Measurements from ENCODE around the gene LRRC25. TPM values are rescaled to one million over a fixed set of nuclear protein-coding genes. Genes with fewer than 3 reads are reported as not detected.

LRRC25 gene
- total RNA-seq, 1 experiment from 2014 or later, result 0.12 TPM

GRCh38 chr19:18408053-18408476, 10.6 kb upstream of the LRRC25 start:
- RAD21 ChIA-PET (ENCODE audit: low non-redundant PET in 1 of 2, low total read pairs in 2 of 2, uncharacterized antibody in 2 of 2, unreplicated experiment in 2 of 2), result no interaction called here
- Histone ChIP-seq H3K9me3 (ENCODE audit: control insufficient read depth in 1 of 2, insufficient read depth in 1 of 2, low read depth in 1 of 2, low read length in 2 of 2) (no peaks in the 10 kb centered on the region), H3K79me2 (ENCODE audit: insufficient read depth, low read length) (no peaks in the 10 kb centered on the region), H2AFZ (ENCODE audit: low read depth, low read length, poor library complexity, severe bottlenecking) (peak overlapping the region; percentile 35), H3K4me3 (replicated peaks in 1 of 2; ENCODE audit: low read depth in 1 of 2, low read length in 2 of 2) (no peak overlapping the region), H3K27ac (ENCODE audit: low read depth, low read length) (peak overlapping the region; percentile 4; the same call in 1 of the 2 replicates), H3K9ac (ENCODE audit: low read length) (no peak overlapping the region), H3K4me1 (ENCODE audit: control insufficient read depth in 1 of 2, insufficient read depth in 2 of 2, low read length in 2 of 2) (peaks cover 9 to 30% of the 10 kb centered on the region in 2 experiments; a peak in 3 of 4 replicates), H3K36me3 (ENCODE audit: control insufficient read depth in 1 of 2, insufficient read depth in 2 of 2, low read length in 2 of 2) (no peaks in the 10 kb centered on the region), H4K20me1 (ENCODE audit: insufficient read depth) (no peaks in the 10 kb centered on the region), H3K27me3 (ENCODE audit: insufficient read depth, low read length) (no peaks in the 10 kb centered on the region), H3K9me2 (ENCODE audit: insufficient read depth) (no peaks in the 10 kb centered on the region), H3K4me2 (ENCODE audit: low read length) (no peak overlapping the region)
- CTCF ChIA-PET, result no interaction called here
- no peak for TF ChIP-seq ELF1 (IDR thresholded peaks at IDR 0.05; ENCODE audit: borderline replicate concordance, low read depth)
- TF ChIP-seq CBX3 (IDR thresholded peaks at IDR 0.05; ENCODE audit: low read depth), result no peak
- TF ChIP-seq EZH2 (IDR thresholded peaks at IDR 0.05), result no peak
- TF ChIP-seq RAD21 (IDR thresholded peaks at IDR 0.05; ENCODE audit: low read depth), result peak; percentile 75
- TF ChIP-seq CTCF (IDR thresholded peaks at IDR 0.05 in 2 of 3, conservative IDR thresholded peaks at IDR 0.05 in 1 of 3; ENCODE audit: borderline replicate concordance in 1 of 3, insufficient read depth in 1 of 3, low read depth in 2 of 3, low read length in 2 of 3), result peak; percentile 69 to 84 (median 73)
- no peak for TF ChIP-seq ATF3 (IDR thresholded peaks at IDR 0.05)
- no peak for TF ChIP-seq POLR2AphosphoS5 (IDR thresholded peaks at IDR 0.05; ENCODE audit: low read depth, low read length)
- no peak for TF ChIP-seq SIN3A (IDR thresholded peaks at IDR 0.05; ENCODE audit: low read depth)
- TF ChIP-seq EGR1 (IDR thresholded peaks at IDR 0.05; ENCODE audit: low read depth), result no peak
- peak; percentile 51 for ATAC-seq
- POLR2A ChIA-PET, result no interaction called here
- BruUV-seq (replicated peaks), result no TSS peak
- no peak for DNase-seq (ENCODE audit: low read depth, low spot score)
- intact Hi-C loops (cut with micrococcal nuclease), result no loop called here

GRCh38 chr19:18406749-18407148, 9.3 kb upstream of the LRRC25 start:
- CTCF ChIA-PET, result no interaction called here
- no peaks in the 10 kb centered on the region for H3K27me3 ChIP-seq (ENCODE audit: insufficient read depth, low read length)
- H2AFZ ChIP-seq (ENCODE audit: low read depth, low read length, poor library complexity, severe bottlenecking), result no peak overlapping the region
- H3K27ac ChIP-seq (ENCODE audit: low read depth, low read length), result no peak overlapping the region
- no peaks in the 10 kb centered on the region for H3K9me3 ChIP-seq (ENCODE audit: control insufficient read depth in 1 of 2, insufficient read depth in 1 of 2, low read depth in 1 of 2, low read length in 2 of 2)
- H3K36me3 ChIP-seq (ENCODE audit: control insufficient read depth in 1 of 2, insufficient read depth in 2 of 2, low read length in 2 of 2), result no peaks in the 10 kb centered on the region
- peaks cover 13 to 28% of the 10 kb centered on the region in 2 experiments for H3K4me1 ChIP-seq (ENCODE audit: control insufficient read depth in 1 of 2, insufficient read depth in 2 of 2, low read length in 2 of 2)
- no TSS peak for BruUV-seq (replicated peaks)
- ATAC-seq (no peak), DNase-seq (ENCODE audit: low read depth, low spot score) (no peak)
- H3K79me2 ChIP-seq (ENCODE audit: insufficient read depth, low read length), result no peaks in the 10 kb centered on the region
- RAD21 ChIA-PET (ENCODE audit: low non-redundant PET in 1 of 2, low total read pairs in 2 of 2, uncharacterized antibody in 2 of 2, unreplicated experiment in 2 of 2), result no interaction called here
- TF ChIP-seq EZH2 (IDR thresholded peaks at IDR 0.05) (no peak), FOSL1 (IDR thresholded peaks at IDR 0.05; ENCODE audit: low read depth) (no peak), EZH2phosphoT487 (IDR thresholded peaks at IDR 0.05; ENCODE audit: borderline replicate concordance) (no peak), YY1 (IDR thresholded peaks at IDR 0.05; ENCODE audit: extremely low read depth, insufficient replicate concordance, low read depth, low read length) (no peak), ZBTB33 (IDR thresholded peaks at IDR 0.05; ENCODE audit: extremely low read depth, insufficient replicate concordance, low read length) (no peak), JUND (IDR thresholded peaks at IDR 0.05) (no peak)
- H3K4me3 ChIP-seq (replicated peaks in 1 of 2; ENCODE audit: low read depth in 1 of 2, low read length in 2 of 2), result no peak overlapping the region
- no peaks in the 10 kb centered on the region for H4K20me1 ChIP-seq (ENCODE audit: insufficient read depth)
- intact Hi-C loops (cut with micrococcal nuclease), result no loop called here
- H3K9me2 ChIP-seq (ENCODE audit: insufficient read depth), result no peaks in the 10 kb centered on the region
- no peak overlapping the region for H3K4me2 ChIP-seq (ENCODE audit: low read length)
- POLR2A ChIA-PET, result no interaction called here
- no peak overlapping the region for H3K9ac ChIP-seq (ENCODE audit: low read length)
